HG03175 (cell line): ENCODE results near the gene FLT1.

ENCODE experiments used
- ATAC-seq: cut with Tn5 transposase; IDR thresholded peaks from one replicate; pipeline ENCODE4 v1.9.1; 2021; ENCODE audit warnings: mild to moderate bottlenecking, moderate library complexity; ENCODE audit not compliant: unreplicated experiment

FLT1 gene

GRCh38 chr13:28257305-28257704 is 237.6 kb downstream of the FLT1 start:
- ATAC-seq: no peak

DNA sequence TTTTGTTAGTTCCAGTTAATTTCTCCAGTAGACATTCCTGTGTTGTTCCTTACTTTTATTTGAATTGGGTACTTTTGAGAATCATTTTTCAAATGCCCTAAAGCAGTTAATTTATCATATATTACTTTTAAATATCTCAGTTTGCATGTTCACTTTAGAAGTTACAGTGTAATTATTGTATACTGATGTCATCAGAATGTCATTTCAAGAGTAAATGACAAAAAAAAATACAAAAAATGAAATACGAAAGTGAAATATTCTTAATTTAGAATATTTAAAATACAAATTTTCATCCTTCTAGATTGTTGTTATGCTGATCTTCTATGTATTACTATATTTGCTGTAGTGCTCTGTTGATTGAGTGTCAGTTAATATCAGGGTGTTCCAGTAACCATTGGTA is 242.4 kb downstream of the FLT1 start:
- no peak for ATAC-seq

DNA sequence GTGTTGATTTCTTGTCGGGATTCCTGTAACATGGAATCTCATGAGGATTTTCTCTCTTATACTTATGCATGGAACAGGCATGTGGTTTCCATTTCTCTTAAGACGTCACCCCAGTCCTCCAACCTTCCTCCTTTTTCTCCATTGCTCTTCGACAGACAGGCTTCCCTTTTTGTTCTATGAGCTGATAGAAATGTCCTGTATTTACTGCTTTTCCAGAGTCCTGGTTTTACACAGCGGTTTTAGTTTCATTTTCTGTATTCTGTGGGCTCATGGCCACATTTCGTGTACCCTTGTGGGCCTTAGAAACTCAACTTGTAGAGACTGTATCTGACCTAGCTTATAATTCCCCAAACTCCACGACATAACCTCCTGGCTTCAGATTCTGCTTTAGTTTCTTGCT is 243.5 kb downstream of the FLT1 start:
- ATAC-seq: no peak

DNA sequence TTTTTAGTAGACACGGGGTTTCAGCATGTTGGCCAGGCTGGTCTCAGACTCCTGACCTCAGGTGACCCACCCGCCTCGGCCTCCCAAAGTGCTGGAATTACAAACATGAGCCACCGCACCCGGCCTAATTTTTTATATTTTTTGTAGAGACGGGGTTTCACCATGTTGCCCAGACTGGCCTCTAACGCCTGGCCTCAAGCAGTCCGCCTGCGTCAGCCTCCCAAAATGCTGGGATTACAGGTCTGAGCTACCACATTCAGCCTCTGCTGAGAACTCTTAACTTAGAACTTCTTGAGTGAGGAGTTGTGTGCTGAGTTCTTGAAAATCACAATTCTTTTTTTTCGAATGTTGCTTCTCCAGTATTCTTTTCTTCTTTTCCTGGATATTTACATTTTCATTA is 244.4 kb downstream of the FLT1 start:
- no peak for ATAC-seq
